Bone marrow (tissue), 2 donors: Measurements from ENCODE around the gene SNAPC3.
"Not testable (repeated sequence)": the region's sequence is repeated elsewhere in the genome, so short reads cannot be mapped to it uniquely, and the experiment has no call there.

Source experiments
- DNase-seq, 2 donors: peaks; one replicate each; lab custom pipeline; 2025; lab: John Stamatoyannopoulos, UW

Gene SNAPC3

DNA sequence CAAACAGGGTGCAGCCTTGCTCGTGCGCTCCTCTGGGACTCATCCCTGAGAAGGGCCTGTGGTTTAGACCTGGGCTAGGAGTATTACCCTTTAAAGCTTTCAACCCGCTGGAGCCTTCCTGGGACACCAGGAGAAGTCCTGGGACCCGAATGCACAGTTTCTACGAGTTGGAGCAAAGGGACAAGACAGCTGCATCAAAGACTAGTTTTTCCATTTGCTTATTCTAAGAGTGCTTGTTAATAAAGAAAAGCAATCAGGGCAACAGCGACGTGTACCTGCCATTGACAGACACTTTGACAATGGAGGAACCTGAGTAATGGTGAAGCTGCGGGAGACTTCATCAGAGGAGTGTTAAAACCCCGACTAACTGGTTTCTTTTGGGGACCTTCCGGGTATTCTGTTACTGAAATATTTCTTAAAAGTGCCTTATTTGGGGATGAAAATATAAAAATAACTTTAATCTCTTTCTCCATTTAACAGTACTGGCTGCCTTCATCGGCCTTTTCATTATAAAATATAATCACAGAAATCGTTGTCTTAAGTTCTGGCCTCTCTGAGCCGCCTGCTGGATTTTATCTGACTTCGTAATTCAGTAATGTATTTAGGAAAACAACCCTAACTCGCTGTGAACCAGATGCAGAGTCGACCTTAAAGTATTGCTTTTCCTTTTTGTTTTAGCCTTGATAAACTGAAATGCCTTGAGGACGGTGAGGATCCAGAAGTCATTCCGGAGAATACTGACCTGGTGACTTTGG, 732 bp downstream of the SNAPC3 start:
- DNase-seq: no peak

DNA sequence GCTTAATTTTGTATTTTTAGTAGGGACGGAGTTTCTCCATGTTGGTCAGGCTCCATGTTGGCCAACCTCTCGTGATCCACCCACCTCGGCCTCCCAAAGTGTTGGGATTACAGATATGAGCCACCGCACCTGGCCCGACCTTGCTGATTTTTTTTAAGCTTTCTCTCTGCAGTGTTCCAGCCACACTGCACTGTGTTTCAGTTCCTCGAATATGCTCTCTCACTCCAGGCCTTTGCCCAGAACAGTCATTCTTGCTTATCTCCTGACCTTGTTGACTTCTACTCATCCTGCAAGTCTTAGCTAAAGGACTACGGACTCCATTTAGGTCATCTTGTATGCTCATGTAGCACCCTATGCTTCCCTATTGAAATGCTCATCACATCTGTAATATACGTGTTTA, 3.3 kb downstream of the SNAPC3 start:
- DNase-seq: no peak

DNA sequence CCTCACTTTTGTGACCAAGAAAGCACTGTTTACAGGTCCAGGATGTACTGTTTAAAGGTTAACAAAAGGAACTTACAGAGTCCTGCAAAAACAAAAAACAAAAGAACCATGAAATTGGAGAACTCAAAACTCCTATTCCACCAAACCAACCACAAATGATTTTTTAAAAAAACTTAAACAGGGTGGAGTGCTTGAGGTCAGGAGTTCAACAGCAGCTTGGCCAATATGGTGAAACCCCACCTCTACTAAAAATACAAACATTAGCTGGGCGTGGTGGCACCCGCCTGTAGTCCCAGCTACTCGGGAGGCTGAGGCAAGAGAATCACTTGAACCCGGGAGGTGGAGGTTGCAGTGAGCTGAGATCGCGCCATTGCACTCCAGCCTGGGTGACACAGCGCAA, 5.0 kb downstream of the SNAPC3 start:
- DNase-seq: not testable (repeated sequence)

DNA sequence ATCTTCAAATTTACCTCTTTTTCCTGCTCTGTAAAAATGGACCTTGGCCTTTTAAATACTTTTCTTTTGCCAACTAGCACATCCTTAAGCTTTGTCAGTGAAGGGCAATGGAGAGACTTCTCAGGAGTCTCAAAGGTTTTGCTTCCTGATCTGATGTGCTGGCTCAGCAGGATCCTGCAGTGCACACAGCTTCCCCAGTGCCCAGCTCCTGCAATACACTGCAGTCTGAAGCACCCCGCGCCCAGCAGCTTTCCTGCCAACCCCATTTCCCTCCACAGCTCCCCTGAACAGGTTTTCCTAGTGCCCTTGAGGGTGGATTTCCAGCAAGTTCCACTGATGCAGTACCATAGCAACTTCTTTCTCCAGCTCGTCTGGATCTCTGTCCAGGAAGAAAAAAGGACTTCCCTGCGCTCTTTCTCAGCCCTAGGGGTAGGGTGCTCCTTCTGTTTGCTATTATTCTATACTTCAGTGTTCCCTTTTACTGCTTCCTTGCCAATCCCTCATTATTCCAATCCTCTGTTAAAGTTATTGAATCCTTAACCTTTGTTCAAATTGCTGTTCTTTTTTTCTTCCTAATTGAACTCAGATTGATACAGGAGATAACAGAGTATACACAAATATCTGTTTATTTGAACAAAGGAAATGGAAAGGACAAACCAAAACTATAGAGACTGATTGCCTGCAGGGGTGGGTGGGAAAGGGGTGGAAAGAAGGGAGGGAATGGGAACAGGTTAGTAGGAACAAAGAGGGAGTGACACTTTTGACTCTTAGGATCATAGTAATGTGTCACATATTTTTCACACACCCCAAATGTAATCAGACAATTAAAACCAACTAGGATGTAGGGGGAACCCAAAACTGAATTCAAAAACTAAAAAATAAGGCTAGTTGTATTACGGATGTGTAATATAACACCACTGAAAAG, 8.5 kb downstream of the SNAPC3 start:
- DNase-seq: no peak

DNA sequence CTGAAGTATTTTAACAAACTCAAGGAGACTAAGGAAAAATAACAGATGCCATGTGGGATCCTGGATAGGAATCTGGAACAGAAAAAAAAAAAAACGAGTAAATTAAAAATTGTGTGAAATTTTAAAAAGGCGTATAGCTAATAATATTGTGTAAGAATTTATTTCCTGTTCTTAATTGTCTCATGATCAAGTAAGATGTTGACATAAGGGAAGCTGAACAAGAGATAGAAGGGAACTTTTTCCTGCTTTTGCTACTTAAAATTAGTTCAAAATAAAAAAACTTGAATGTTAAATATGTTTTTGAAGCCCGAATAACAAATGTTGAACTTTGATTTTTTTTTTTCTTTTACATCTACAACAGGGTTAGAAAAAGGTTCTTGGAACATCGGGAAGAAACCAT, 10.5 kb downstream of the SNAPC3 start:
- DNase-seq: no peak

DNA sequence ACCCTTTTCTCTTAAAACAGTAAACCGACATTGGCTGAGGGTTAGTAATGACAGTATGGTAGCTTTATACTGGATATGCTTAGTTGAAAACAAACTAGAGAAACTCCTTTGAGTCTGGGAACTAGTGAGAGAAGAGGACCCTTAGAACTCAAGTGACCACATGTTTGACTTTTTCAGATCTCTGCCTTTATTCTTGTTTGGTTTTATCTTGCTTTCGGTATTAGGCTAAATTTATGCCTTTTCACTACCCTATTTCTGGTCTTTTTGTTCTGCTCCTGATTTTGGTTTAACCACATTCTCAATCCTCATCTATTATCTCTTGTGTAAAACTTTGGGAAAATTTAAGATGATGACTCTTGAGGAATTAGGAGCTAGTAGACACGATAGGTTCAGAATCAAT, 11.0 kb downstream of the SNAPC3 start:
- no peak for DNase-seq

DNA sequence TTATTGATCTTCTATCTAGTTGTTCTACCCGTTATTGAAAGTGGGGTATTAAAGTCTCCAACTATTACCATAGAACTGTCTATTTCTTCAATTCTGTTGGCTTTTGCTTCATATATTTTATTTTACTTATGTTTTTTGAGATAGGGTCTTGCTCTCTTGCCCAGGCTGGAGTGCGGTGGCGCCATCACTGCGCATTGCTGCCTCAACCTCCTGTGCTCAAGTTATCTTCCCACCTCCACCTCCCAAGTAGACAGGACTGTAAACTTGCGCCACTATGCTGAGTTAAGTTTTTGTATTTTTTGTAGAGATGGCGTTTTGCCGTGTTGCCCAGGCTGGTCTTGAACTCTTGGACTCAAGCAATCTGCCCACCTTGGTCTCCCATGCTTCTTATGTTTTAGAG, 16.2 kb downstream of the SNAPC3 start:
- DNase-seq: no peak

DNA sequence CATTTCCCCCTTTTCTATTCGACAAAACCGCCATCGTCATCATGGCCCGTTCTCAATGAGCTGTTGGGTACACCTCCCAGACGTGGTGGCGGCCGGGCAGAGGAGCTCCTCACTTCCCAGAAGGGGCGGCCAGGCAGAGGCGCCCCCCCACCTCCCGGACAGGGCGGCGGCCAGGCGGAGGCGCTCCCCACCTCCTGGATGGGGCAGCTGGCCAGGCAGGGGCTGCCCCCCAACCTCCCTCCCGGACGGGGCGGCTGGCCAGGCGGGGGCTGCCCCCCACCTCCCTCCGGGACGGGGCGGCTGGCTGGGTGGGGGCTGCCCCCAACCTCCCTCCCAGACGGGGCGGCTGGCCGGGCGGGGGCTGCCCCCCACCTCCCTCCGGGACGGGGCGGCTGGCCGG, 19.2 kb downstream of the SNAPC3 start:
- DNase-seq: not testable (repeated sequence)

DNA sequence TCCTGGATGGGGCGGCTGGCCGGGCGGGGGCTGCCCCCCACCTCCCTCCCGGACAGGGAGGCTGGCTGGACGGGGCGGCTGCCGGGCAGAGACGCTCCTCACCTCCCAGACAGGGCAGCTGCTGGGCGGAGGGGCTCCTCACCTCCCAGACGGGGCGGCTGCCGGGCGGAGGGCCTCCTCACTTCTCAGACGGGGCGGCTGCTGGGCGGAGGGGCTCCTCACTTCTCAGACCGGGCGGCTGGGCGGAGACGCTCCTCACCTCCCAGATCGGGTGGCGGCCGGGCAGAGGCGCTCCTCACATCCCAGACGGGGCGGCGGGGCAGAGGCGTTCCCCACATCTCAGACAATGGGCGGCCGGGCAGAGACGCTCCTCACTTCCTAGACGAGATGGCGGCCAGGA, 19.6 kb downstream of the SNAPC3 start:
- DNase-seq: not testable (repeated sequence)

DNA sequence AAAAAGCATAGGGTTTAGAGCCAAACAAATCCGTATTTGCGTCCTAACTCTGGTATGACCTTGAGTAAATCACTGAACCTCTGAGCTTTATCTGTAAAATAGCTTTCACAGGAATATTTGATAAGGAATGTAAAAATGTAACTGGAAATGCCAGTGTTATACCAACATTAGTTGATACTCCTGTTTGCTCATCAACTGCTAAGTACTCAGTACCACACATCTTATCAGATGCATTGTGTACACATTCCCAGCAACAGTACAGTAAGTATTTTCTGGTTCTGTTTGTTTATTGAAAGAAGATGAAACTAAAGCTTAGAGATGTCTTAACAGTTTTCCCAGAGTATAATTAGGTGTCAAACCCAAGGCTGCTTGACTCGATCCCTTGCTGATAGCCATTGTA, 21.5 kb downstream of the SNAPC3 start:
- no peak for DNase-seq

DNA sequence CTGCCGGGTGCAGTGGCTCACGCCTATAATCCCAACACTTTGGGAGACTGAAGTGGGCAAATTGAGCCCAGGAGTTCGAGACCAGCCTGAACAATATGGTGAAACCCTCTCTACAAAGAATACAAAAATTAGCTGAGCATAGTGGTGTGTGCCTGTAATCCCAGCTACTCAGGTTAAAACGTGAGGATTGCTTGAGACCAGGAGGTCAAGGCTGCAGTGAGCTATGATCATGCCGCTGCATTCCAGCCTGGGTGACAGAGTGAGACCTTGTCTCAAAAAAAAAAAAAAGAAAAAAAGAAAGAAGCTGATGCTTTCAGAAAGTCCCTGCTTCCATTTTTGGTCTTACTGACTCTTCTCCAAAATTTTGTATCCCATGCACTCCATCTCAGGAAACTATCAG, 31.3 kb downstream of the SNAPC3 start:
- DNase-seq: no peak

DNA sequence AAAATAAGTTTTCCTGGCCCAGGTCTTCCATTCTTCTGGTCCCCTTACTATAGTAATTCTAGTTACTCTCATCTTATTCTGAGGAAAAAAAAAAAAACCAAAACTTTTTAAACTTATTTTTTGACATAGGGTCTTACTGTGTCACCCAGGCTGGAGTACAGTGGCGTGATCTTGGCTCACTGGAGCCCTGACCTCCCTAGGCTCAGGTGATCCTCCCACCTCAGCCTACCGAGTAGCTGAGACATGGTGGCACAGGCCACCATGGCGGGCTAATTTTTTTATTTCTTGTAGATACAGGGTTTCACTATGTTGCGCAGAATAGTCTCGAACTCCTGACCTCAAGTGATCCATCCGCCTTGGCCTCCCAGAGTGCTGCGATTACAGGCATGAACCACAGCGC, 38.4 kb downstream of the SNAPC3 start:
- no peak for DNase-seq

DNA sequence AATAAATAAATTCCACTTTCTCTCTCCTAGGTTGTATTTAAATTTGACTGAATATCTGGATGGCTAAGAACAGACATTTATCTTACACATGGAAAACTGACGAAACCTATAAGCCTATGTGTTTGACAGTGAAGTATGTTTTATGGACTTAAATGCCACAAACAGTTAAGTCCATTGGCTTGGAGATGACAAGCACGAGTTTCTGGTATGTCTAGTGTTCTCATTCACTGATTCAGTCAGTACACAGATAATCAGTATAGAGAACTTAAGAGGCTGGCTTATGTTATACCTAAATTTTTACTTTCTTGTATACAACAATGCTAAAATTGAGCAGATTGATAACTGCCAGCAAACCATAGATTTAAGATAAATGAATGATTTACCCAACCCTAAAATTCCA, 38.9 kb downstream of the SNAPC3 start:
- no peak for DNase-seq

DNA sequence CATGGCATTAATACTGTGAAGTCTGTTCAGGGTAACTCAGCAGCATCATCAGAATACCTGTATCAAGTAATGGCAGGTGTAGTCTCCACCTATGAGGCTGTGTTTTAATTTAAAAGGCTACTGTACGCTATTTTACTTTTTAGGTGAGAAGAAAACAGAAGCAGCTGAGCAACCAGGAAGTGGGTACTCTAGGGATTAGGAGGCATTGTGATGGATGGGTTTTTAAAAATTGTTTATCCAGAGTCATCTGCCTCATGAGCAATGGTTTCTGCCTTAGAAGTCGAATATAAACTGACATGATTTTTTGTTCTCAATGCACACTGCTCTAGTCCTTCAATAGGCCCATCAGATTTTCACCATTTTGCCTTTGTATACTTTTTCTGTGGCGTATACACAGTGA, 45.5 kb downstream of the SNAPC3 start:
- DNase-seq: no peak

DNA sequence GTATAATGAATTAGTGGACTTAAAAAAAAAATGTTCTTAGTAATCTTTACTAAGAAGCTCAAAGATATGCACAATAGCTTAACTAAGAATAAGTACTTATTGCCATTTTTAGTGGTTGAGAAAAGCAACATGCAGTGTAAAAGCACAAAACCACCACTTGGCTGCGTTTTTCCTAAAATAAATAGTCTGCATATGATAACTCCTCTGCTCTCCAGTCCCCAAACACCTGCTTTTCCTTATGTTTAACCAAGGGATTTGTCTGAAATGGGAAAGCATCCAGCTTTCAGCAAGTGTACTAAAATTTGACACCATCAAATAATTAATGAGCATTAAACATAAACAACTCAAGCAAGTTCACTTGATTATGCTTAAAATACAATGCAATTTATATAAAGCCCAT, 46.7 kb downstream of the SNAPC3 start:
- no peak for DNase-seq

DNA sequence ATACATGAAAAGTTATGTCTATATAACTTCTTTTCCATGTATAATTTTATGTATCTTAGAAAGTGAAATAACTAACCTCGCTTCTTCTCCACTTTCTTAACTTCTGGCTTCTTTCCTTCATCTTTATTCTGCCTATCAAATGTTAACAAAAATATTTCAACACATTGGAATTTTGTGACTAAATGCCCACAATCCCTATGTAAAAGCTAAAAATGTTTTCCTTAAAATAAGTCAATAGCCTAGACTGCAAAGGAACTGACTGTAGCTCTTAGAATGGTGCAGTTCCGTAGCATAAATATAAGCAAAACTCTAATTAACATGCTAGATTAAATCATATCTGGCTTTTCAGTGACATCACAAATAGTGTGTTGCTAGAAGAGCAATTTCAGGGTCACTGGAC, 47.2 kb downstream of the SNAPC3 start:
- no peak for DNase-seq

DNA sequence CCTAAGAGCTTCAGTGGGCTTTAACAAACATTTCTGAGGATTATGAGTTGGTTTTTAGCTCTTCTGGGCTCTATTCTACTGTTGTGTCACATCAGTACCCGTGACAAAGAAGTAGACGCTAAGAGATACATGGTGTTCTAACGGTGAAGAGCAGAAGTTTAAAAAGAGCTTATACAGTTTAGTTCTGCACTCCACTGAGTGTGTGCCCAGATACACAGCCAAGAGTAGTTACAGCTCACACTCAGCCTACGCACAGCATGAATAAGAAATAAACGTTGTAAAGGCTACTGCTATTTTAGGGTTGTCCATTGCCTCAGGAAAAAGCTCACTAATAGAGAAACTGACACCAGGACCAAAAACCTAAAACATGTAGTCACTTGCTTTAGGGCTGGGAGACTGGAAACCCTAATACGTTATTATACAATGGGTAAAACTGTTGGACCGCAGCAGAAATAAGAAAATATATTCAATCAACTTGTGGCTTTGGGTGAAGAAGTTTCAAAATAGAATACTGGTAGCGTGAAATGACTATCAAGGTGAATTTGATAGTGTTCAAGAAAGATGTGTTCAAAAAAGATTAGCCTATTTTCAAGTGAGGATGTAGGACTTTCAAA, 53.4 kb downstream of the SNAPC3 start:
- no peak for DNase-seq

DNA sequence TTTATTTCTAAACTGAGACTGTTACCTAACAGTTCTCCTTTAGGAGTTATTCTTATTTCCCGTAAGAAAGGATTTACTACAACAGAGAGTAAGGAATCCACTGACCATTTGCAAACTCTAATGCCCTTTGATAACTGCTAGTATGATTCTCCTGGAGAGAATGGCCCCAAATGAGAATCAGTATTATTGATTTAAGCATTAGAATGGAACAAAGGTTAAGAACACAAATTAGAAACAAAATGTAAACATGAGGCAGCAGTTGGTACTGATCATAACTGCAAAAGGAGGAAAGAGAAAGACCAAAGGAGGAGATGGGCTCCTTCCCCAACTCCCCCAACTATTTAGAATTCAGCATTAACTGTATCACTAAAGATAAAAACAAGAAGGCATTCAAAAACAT, 57.4 kb downstream of the SNAPC3 start:
- DNase-seq: no peak

DNA sequence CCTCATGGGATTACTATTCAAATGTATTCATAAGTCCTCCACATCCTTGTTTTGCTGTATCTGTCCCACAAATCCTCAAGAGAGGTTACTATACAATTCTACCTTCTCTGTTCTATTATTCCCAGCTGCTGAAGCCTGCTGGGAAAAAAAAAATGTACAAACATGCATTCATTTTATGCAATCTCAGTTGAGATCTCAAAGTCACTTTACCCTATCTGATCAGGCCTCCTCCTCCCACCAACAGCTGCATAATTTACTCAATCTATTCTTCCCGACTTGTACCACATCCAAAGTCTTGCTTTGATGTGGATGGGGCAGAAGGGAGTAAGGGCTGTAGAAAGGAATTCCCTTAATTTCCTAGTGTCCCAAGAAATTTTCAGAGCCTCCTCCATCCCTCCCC, 59.5 kb downstream of the SNAPC3 start:
- no peak for DNase-seq

DNA sequence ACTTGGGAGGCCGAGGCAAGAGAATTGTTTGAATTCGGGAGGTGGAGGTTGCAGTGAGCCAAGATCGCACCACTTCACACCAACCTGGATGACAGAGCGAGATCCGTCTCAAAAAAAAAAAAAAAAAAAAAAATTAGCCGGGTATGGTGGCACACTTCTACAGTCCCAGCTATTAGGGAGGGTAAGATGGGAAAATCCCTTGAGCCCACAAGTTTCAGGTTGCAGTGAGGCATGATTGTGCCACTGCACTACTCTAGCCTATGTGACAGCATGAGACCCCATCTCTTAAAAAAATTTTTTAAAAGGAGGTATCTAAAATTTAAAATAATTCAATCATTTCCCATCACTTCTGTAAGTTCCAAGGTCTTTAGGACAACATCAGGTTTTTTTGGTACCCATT, 62.1 kb downstream of the SNAPC3 start:
- no peak for DNase-seq

DNA sequence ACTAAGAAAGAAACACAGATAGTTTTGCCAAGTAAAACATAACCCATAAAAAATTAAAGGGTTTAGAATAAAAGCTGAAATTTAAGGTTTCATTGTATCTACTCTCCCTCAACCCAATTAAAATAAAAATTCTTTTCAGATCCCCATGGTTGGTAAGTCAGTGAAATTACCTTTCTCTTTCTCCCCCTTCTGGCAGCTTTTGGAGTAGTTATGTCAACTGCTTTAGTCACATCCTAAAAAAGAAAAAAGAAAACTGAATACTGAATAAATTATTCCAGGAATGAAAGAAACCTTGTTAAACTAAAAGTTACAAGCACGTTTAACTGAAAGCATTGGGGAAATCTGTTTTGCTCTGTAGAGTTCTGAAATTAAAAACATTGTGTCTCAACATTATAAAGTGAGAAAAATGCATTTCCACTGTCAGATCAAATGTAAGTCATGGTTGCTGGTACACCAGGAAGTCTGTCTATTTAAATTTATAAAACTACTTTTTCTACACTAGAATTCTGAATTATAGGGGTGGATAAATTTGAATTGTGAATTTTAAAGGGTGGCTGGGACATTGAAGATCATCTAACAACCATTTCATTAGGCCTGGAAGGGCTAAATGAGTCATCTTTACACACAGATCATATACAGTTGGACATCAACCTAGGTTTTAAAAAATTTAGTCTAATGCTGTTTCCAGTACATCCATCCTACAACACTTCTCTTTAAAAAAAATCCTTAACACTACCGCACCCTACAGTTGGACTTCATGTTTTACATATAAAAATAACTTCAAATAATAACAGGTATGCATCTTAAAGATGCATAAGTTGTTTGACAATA, 63.4 kb downstream of the SNAPC3 start:
- DNase-seq: peak in 1 of 2 donors; percentile 32

DNA sequence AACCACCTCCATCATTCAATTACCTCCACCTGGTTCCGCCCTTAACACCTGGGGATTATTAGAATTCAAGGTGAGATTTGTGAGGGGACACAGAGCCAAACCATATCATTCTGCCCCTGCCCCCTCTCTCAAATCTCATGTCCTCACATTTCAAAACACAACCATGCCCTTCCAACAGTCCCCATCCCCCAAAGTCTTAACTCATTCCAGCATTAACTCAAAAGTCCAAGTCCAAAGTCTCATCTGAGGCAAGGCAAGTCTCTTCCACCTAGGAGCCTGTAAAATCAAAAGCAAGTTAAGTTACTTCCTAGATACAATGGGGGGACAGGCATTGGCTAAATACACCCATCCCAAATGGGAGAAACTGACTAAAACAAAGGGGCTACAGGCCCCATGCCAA, 69.3 kb downstream of the SNAPC3 start:
- DNase-seq: no peak
